AG04450 (cell line): ENCODE measurements around the gene UHRF2. TPM values are rescaled to one million over a fixed set of nuclear protein-coding genes. Genes with fewer than 3 reads are reported as not detected.
"Not testable (repeated sequence)": the region's sequence is repeated elsewhere in the genome, so short reads cannot be mapped to it uniquely, and the experiment has no call there.

ENCODE experiments used
- CTCF ChIA-PET: fragments of 300-600, 350-600 bp; formaldehyde crosslinking; extraction: SDS; loops from one replicate; lab custom pipeline; 2022; ENCODE audit warnings: antibody characterized with exemption, inconsistent platforms; lab: Charles Lee
- POLR2A ChIA-PET: fragments of 350-600 bp; formaldehyde crosslinking; extraction: SDS; loops from one replicate; lab custom pipeline; 2021; ENCODE audit warnings: antibody characterized with exemption, inconsistent platforms; lab: Yijun Ruan, JAX
- DNase-seq: peaks from one replicate; pipeline ENCODE4 v3.0.0-alpha.2; 2011; ENCODE audit warnings: low read depth, low spot score
- H3K27ac ChIP-seq: one replicate; pipeline ENCODE4 v1.5.1; 2012; ENCODE audit warnings: low read depth, low read length, control low read depth
- H3K27me3 ChIP-seq: one replicate; pipeline ENCODE4 v1.6.0; 2012; ENCODE audit warnings: low read length; ENCODE audit not compliant: control insufficient read depth, insufficient read depth
- H3K4me3 ChIP-seq: 2 replicates; pipeline ENCODE4 v1.5.1; 2011; ENCODE audit warnings: mild to moderate bottlenecking, low read depth, low read length, control low read depth
- H3K9me3 ChIP-seq: 2 replicates; pipeline ENCODE4 v1.5.1; 2012; ENCODE audit warnings: low read length; ENCODE audit not compliant: control insufficient read depth, insufficient read depth
- CTCF ChIP-seq: IDR thresholded peaks from 2 replicates; pipeline ENCODE4 v1.5.1; 2011; ENCODE audit warnings: low read depth, low read length, control low read depth, inconsistent platforms
- polyA plus RNA-seq: library from polyadenylated mRNA; depleted of rRNA; stranded (reverse); fragments of >200 nt; gene quantifications from 2 replicates; pipeline ENCODE4 v1.2.3, GENCODE V29; 2011

UHRF2 gene
- polyA plus RNA-seq, 1 experiment: 56.0 TPM

GRCh38 chr9:6449086-6449485 lies 36.1 kb downstream of the UHRF2 start:
- POLR2A ChIA-PET: no interaction called here
- Histone ChIP-seq H3K9me3 (no peaks in the 10 kb centered on the region), H3K27ac (no peak overlapping the region), H3K27me3 (no peaks in the 10 kb centered on the region), H3K4me3 (no peak overlapping the region)
- CTCF ChIA-PET: no interaction called here
- no peak for DNase-seq
- TF ChIP-seq CTCF: no peak

- no peak for TF ChIP-seq CTCF
- POLR2A ChIA-PET: interaction anchor here (0.7 kb wide), 1 partner anchor 17 kb away, joined by 3 read pairs; no protein-coding TSS in a partner anchor
Measured at GRCh38 chr9:6449645-6450044, 36.6 kb downstream of the UHRF2 start.

GRCh38 chr9:6450641-6451375 lies 37.8 kb downstream of the UHRF2 start:
- Histone ChIP-seq H3K27ac (no peak overlapping the region), H3K27me3 (no peaks in the 10 kb centered on the region), H3K9me3 (no peaks in the 10 kb centered on the region), H3K4me3 (no peak overlapping the region)
- no peak for TF ChIP-seq CTCF
- CTCF ChIA-PET: no interaction called here
- POLR2A ChIA-PET: no interaction called here
- no peak for DNase-seq

More at GRCh38 chr9:6449645-6450044, 36.6 kb downstream of the UHRF2 start:
- Histone ChIP-seq H3K27ac (no peak overlapping the region), H3K27me3 (no peaks in the 10 kb centered on the region), H3K9me3 (no peaks in the 10 kb centered on the region), H3K4me3 (no peak overlapping the region)
- no peak for DNase-seq
- CTCF ChIA-PET: no interaction called here

- DNase-seq, CTCF ChIA-PET, H3K27me3 ChIP-seq, H3K27ac ChIP-seq, H3K9me3 ChIP-seq, H3K4me3 ChIP-seq, POLR2A ChIA-PET: not testable (repeated sequence)
Measured at GRCh38 chr9:6455292-6455691, 42.3 kb downstream of the UHRF2 start.

GRCh38 chr9:6458704-6459103 lies 45.7 kb downstream of the UHRF2 start:
- DNase-seq, H3K9me3 ChIP-seq, H3K27me3 ChIP-seq, CTCF ChIA-PET, H3K27ac ChIP-seq, H3K4me3 ChIP-seq: not testable (repeated sequence)
- POLR2A ChIA-PET: interaction anchor here (0.6 kb wide), 1 partner anchor 51 kb away, joined by 3 read pairs; no protein-coding TSS in a partner anchor

GRCh38 chr9:6459718-6460117 lies 46.7 kb downstream of the UHRF2 start:
- no peak for TF ChIP-seq CTCF
- H3K4me3 ChIP-seq: no peak overlapping the region
- ChIA-PET POLR2A (no interaction called here), CTCF (interaction anchor here (0.8 to 1.0 kb wide), 2 partner anchors 106 to 109 kb away, joined by 3 read pairs; no protein-coding TSS in a partner anchor)
- H3K9me3 ChIP-seq: no peaks in the 10 kb centered on the region
- no peak overlapping the region for H3K27ac ChIP-seq
- H3K27me3 ChIP-seq: no peaks in the 10 kb centered on the region
- no peak for DNase-seq
